Measurements from ENCODE around the gene CSRP1.
"Not testable (repeated sequence)": the region's sequence is repeated elsewhere in the genome, so short reads cannot be mapped to it uniquely, and the experiment has no call there.

The CSRP1 gene

DNA sequence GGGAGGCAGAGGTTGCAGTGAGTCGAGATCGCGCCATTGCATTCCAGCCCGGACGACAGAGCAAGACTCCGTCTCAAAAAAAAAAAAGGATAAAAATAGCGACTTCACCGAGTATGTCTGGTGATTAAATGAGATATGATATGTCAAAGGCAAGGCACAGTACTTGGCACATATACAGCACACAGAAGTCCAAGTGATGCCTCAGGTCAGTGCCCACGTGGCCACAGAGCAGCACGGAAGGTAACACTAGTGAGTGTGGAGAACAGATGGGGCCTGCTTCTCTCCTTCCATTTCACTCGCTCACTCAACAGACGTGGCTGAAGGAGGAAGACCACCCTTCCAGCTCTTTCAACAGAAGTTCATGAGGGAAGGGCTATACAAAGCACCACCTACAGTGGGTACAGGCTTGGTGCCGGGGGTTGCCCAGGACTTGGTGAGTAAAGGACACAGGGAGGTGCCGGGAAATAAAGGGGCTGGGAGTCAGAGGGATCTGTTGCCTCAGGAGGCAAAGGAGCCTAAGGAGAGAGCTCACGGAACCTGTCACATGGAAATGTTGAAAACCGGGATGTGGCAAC is 8.9 kb downstream of the CSRP1 start:
- no peak for DNase-seq (ENCODE audit: low read depth in 2 of 2)

DNA sequence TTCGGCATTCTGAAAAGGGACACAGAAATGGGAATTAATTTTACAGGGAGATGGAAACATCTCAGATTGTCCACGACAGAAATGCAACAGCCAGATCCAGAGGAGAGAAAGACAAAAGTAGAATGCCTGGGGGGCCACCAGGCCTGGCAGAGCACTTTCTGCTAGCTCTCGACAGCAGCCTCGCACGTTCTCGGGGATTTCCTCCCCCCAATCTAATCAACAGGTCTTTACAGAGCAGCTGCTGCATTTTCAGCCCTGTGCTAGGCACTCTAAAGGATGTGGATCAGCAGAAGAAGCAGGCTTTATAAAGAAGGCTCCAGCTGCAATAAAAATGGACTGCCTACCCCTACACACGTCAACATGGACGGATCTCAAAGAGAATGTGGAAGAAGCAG is 10.6 kb downstream of the CSRP1 start:
- DNase-seq (ENCODE audit: low read depth in 2 of 2): no peak

DNA sequence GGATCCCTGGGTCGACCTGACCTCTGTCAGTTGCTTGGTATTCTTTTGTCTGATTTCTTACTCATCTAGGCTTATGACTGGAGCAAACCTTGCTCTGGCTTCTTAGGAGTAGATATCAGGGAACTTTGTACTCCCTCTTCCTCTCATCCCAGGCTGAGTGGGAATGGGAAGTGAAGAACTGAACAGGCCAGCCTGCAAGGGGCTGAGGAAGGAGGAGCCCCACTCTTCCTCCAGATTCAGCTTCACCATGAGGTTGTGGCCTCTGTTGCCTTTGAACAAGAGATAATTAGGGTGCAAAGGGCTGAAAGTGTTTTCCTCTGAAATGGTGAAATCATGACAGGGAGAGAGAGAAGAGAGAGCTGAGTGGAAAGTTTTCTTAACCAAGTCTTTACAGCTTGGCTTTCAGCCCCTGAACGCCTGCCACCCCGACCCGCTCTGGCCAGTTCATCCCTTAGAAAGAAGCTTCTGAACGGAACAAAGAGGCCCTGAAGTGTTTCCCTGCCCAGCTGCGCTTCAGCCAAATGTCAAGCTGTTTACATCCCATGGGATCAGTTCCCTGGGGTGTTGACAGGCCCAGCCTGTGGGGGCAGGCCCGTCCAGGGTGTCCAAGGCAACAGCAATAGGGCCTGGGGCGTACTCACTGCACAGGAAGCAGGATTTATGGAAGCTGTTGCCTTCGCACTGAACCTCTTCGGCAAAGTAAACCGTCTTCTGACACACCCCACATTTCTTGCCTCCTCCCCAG is 11.2 kb downstream of the CSRP1 start:
- no peak for DNase-seq (ENCODE audit: low read depth in 2 of 2)

DNA sequence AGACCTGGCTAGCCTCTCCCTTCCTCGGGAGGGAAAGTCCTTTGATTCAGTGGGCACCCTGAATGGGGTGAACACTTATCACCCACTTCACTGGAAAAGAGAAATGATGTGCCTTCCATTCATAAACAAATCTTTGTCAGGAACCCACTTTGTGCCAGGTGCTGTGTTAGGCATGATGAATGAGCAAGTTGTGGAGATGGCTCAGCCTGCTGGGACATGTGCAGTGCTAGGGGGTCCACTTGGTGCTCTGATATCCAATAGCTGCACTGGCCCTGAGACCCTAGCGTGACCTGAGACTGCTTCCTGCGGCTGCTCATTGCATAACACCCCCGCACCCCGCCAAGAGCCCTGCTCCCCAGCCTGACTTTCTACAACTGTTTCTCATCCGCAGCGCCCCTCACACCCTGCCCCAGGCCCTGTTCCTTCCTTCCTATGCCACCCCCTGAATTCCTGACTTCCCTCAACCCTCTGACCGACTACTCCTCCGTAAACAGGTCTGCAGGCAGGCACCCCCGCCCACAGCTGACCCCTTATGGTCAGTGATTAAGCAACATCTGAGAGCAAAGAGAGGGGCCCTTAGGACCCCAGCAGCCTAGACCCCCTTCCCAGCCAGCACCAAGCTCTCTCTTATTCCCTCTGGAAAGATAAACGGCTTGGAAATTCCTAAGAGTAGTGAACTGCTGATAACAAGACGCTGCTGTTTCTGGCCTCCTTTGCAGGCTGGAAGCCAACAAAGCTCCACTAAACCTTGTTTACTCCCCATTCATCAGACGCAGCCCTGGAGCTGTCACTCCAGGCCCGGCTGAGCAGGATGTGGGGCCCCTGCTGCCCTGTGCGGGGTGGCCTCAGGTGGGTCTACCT is 12.9 kb downstream of the CSRP1 start:
- no peak for DNase-seq (ENCODE audit: low read depth in 2 of 2)

DNA sequence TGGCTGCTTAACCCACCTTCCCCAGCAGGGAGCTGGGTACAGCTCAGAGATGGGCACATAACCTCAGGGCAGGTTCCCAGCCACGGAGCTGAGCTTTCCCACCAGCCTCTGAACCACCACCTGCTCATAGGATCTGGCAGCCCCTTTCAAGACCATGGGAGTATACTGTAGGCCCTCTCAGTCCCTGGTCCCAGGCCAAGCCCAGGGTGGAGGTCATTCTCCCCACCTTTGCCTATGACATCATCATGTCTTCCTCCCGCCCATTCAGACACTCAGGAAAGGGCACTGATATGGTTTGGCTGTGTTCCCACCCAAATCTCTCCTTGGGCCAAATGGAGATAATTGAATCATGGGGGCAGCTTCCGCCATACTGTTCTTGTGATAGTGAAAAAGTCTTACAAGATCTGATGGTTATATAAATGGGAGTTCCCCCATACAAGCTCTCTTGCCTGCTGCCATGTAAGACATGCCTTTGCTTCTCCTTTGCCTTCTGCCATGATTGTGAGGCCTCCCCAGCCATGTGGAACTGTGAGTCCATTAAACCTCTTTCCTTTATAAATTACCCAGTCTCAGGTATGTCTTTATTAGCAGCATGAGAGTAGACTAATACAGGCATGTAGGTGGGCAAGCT is 13.8 kb downstream of the CSRP1 start:
- DNase-seq (ENCODE audit: low read depth in 2 of 2): not testable (repeated sequence)

DNA sequence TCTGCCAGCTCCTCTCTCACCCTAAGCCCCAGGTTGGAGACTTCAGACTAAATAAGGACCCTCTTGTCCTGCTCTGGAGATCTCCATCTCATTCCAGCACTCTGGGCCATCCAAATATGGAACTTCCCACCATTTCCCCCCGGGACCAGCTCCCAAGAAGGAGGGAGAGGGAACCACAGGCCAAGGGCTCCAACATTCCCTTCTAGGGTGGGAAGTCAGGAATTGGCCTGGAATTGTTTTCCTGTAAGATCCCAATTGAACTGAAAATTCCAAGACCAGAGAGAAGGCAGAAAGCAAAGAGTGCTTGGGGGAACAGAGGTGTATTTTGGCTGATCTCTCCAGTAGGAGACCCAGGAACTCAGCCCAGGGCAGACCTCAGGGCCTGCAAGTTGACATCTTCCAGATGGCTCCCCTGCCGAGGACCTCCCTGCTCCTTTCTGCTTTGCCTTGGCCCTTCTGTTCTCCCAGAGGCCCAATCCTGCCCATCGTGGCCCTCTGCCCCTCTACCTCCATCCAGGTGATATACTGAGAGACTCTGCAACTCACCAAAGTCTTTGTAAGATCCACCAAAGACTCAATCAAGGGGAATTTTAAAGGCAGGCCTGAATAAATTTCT is 14.9 kb downstream of the CSRP1 start:
- DNase-seq (ENCODE audit: low read depth in 2 of 2): no peak

DNA sequence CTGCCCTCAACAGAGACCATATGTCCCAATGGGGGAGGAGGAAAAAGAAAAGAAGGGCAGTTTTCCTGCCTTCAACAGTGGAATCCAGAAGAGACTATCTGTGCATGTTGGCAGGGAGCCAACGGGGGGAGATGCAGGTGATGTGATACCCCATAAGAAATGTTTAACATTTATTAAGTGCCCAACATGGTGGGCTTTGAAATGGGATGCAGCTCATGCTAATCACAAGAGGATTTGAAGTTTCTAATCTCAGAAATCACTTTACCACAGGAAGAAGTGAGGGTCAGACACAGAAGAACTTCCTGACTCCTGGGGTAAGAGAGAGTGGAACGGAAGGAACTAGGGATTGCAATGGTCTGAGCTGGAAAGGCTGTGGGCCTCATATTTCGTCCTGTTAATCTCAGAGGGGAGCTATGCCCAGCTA is 16.2 kb downstream of the CSRP1 start:
- no peak for DNase-seq (ENCODE audit: low read depth in 2 of 2)

DNA sequence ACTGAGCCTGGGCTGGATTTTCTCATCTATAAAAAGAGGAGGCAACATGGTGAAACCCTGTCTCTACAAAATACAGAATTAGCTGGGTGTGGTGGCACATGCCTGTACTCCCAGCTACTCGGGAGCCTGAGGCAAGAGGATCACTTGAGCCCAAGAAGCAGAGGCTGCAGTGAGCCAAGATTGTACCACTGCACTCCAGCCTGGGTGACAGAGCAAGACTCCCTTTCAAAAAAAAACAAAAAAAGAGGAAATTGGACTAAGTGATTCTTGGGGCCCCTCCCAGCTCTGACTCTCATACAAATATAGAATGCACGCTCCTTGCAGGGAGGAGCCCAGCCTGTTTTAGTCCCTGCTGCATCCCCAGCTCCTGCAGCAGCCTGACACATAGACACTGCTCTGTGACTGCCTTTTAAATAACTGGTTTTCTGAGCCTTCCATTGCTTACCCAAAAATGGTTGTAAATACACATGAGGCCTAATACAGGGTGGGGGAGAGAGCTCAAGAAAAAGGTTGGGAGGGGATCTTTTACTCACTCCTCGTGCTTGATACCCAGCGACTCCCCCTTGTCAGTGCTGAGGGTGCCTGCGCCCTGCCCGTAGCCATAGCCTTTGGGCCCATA is 17.2 kb downstream of the CSRP1 start:
- no peak for DNase-seq (ENCODE audit: low read depth in 2 of 2)

DNA sequence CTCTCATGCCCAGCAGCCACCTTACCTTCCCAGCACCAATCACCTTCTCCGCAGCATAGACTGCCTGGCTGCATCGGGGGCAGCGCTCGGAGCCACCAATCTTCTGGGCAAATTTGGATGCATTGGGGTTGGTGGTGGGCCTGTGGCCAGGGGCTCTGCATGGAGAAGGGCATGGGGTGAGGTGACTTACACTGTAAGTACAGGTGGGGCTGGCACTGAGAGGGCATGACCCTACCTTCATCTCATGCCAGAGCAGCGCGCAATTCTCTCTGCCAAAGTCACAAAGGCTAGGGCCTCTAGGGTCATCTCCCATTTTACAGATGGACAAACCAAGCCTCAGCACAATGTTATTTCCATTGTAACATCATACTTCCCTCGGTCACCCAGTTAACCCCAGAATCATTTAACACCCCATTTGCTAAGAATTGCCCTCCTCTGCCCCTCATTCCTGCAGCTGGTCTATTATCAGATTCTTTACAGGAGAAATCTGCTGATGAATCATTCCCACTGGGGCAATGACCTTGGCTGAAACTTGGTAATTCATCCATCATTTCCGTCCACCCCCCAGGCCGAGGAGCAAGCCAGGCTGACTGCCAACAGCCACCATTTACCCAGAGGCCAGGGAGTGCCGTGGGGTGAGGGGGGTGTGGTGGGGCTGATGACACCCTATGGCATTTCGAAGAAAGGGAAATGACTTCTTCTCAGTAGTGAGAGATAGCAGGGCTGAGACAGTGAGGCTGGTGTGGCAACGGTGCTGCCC is 17.9 kb downstream of the CSRP1 start:
- DNase-seq (ENCODE audit: low read depth in 2 of 2): no peak

DNA sequence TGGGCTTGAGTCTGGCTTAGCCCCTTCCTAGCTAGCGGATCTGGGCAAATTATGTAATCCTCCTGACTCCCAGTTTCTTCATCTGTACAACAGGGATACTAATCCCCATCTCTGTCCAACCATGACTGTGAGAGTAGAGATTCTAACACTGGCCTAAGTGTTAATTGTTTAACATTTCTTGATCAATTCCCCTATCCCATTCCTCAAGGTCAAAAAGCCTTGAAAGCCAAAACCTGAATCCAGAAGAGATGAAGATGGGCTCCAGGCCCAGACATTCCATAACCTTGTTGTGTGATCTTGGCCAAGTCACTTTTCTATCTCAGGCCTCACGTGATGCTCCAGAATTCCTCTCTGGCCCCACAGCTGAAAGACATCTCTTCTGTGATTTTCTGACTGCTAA is 19.2 kb downstream of the CSRP1 start:
- DNase-seq (ENCODE audit: low read depth in 2 of 2): no peak

DNA sequence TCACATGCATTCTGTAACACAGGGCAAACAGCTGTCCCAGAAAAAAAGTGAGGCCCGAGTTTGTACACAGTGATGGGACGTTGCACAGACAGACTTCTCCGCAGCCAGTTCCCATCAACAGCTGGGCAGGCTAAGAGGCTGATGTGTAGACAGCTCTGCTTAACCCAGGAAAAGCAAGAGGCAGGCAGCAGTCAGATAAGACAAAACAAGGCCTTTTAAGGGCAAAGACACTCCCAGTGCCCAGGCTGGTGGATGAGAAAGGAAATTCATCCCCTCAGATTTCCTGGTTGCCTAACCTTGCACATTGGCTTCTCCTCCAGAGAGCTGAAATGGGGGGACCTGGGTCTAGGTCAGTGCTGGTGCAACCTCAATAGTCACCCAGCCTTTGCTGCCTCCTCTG is 20.7 kb downstream of the CSRP1 start:
- no peak for DNase-seq (ENCODE audit: low read depth in 2 of 2)

DNA sequence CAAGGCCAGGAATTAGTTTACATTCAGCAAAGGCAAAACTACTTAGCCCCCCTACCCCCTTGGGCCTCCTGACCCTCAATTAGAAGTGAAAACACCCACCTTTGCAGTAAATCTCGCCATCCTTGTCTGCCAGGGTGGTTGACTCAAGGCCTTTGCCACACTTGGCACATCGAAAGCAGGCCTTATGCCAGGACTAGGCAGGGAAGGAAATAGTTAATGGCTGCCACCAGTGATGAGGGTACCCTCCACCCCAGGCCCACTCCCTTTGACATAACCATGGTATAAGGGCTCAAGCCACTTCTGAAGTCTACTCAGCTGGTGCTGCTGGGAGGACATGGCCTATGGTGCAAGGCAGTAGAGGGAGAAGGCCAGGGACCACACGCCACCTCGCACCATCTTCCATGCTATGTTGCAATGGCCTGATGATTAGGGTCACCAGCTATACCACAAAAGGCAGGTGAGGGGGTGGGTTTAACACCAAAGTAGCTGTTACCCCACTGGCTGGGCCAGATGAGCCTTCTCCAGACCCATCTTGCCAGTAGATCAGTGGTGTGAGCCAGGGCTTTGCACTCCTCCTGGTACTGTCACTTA is 21.6 kb downstream of the CSRP1 start:
- no peak for DNase-seq (ENCODE audit: low read depth in 2 of 2)

DNA sequence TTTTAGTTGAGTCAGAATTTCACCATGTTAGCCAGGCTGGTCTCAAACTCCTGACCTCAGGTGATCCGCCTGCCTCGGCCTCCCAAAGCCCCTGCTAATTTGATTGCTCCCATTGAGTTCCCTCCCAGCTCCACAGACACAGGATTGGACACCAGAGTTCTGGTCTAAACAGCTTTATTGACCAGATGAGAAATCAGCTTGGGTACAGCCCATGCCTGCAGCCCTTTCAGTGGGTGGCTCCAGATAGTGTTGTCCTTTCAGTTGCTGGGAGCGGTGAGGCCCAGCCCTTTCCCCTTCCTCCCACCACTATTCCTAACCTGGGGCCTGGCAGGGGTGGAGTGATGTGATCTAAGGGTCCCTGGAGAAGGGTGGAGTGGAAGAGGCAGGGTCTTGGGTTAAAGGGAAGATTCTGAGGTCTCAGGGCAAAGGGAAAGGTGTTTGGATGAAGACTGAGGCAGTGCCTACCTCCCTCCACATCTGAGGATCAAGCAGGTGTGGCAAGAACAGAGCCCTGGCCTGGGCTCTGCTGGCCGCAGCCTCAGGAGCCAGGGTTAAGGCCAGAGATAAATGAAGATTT is 23.5 kb downstream of the CSRP1 start:
- DNase-seq (ENCODE audit: low read depth in 2 of 2): no peak

DNA sequence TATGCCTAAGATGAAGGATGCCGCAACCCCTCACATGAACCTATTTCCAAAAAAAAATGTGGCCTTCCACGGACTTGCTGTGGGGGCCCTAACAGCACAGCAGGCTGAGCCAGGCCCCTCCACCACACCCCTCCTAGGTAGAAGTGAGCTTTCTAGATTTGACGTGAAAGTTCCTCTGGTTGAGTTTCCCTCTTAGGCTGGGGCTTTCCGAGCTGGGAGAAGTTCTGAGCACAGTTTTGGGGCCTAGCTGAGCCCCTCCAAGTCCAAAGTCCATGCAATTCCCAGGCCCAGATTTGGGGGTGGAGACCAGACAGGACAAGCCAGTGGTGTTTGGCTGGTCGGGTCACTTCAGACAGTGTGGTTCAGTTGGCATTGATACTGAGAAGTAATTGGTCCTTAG is 24.2 kb downstream of the CSRP1 start:
- DNase-seq (ENCODE audit: low read depth in 2 of 2): no peak

DNA sequence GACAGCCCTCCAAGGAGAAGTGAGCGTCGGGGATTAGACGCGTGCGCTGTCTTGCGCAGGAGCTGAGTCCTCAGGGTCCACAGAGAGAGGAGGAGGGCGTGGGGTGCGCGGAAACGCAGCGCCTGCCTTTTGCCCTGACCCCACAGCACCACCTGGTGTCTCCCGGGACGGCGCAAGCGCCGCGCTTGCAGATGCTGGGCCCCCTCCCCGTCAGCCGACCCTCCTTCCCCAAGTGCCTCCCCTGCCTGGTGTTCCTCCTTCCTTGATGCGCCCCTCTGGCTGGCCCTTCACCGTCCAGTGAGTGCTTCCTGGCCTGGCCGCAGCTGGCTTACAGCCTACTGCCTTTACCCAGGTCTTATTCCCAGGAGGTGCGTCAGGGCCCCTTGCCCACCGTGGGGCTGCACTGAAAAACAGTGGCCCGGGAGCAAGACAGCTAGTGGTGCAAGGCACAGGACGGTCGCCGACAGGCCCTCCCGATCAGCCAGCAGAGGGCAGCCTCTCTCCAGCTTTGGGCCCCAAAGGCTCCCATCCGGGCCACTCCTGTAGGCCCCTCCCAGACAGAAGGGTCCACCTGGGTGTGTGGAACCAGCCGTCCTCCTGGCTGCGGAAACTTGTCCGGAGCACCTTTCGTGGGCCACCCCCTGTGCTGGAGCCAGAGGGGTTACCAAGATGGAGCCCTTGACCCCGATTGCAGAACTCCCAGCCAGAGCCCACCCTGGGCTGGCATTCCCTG is 25.0 kb downstream of the CSRP1 start:
- DNase-seq (ENCODE audit: low read depth in 2 of 2): peak; percentile 75 to 79

DNA sequence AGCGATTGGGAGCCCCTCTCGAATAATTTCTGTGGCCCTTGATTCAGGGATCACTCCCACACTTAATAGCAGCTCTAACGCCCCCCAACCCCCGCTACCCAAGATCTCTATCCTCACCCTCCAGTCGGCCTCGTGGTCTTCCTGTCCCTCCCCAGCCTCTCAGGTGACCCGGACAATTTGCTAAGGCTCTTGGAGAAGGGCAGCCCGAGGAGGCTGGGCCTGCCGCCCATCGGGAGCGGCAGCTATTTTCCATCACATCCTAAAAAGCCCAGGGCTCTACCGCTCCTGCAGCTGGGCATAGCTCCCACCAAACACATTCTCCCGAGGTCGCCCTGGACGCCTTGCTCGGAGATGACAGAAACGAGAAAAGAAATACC is 25.9 kb downstream of the CSRP1 start:
- DNase-seq (ENCODE audit: low read depth in 2 of 2): no peak

DNA sequence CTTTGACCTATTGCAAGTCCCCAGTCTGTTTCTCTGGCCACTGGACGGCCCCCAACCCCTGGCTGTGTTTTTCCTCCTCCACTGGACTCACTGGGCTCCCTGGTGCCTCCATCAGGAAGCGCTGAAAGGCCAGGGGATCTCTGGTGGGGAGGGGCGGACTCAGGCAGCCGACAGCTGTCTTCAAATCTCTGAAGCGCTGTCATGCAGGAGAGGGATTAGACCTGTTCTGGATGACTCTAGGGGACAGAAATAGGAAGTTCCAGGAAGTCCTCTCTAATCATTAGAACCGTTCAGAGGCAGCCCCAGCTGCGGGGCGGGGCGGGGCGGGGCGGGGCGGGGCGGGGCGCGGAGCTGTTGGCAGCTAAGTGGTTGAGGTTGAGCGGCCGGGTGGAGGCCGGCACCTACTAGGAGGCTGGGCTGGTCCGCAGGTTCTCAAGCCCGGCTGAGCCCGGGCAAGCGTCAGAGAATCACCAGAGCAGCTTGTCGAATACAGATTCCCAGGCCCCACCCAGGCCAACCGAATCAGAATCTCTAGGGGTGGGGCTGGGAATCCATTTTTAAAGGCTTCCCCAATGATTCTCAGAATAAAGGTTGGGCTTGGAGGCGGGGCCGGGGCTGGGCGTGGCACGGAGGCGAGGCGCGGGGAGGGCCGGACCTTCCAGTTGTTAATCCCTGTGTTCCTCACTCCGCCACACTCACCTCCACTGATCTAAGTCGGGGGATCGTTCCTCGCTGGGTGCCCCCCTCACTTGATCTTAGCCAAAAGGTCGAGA is 26.5 kb downstream of the CSRP1 start:
- DNase-seq (ENCODE audit: low read depth in 2 of 2): peak; percentile 65 to 66

DNA sequence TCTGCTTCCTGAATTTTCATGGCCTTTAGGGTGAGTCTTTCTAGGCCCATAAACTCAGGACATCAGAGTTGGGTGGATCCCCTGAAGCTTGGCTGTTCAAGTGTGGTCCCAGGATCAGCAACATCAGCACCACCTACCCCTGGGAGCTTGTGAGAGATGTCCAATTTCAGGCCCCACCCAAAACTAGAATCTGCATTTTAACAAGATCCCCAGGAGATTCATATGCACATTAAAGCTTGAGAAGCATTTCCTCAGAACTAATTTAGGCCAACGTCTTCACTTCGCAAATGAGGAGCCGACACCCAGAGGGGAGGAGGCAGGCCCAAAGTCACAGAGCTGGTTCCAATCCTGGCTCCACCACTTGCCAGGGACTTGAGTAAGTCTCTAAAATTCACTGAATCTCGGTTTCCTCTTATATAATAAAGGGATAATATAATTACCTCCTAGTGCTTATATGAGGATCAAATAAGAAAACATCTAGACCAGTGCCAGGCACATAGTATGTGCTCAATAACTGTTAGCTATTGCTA is 27.7 kb downstream of the CSRP1 start:
- DNase-seq (ENCODE audit: low read depth in 2 of 2): no peak

Measured in stimulated activated CD4-positive, alpha-beta T cell treated with anti-CD3 and anti-CD28 coated beads, Interleukin-4, amount 100 ng/mL, for 48 hours (primary cell).